HG03565 (cell line): Measurements from ENCODE around the gene DPP6.

Experiments
- ATAC-seq: cut with Tn5 transposase; IDR thresholded peaks from one replicate; pipeline ENCODE4 v1.9.1; 2021; ENCODE audit warnings: mild to moderate bottlenecking, moderate library complexity; ENCODE audit not compliant: unreplicated experiment

Gene DPP6

GRCh38 chr7:154746571-154747360 lies 694.6 kb downstream of the DPP6 start:
- no peak for ATAC-seq

- no peak for ATAC-seq
These were observed 696.0 kb downstream of the DPP6 start for GRCh38 chr7:154748089-154748786.

GRCh38 chr7:154750353-154750801 lies 698.2 kb downstream of the DPP6 start:
- ATAC-seq: no peak

- no peak for ATAC-seq
These were observed 701.0 kb downstream of the DPP6 start for GRCh38 chr7:154753226-154753625.

GRCh38 chr7:154757756-154758155 lies 705.6 kb downstream of the DPP6 start:
- ATAC-seq: no peak

GRCh38 chr7:154759989-154760388 lies 707.8 kb downstream of the DPP6 start:
- no peak for ATAC-seq

- ATAC-seq: no peak
These were observed 712.9 kb downstream of the DPP6 start for GRCh38 chr7:154765118-154765517.

- no peak for ATAC-seq
These were observed 714.9 kb downstream of the DPP6 start for GRCh38 chr7:154767142-154767541.

GRCh38 chr7:154767821-154768415 lies 715.7 kb downstream of the DPP6 start:
- ATAC-seq: no peak

GRCh38 chr7:154769001-154769400 lies 716.8 kb downstream of the DPP6 start:
- no peak for ATAC-seq

- ATAC-seq: no peak
These were observed 717.3 kb downstream of the DPP6 start for GRCh38 chr7:154769527-154769926.

GRCh38 chr7:154770361-154770760 lies 718.2 kb downstream of the DPP6 start:
- ATAC-seq: no peak

- no peak for ATAC-seq
These were observed 718.8 kb downstream of the DPP6 start for GRCh38 chr7:154770962-154771361.

- no peak for ATAC-seq
These were observed 722.2 kb downstream of the DPP6 start for GRCh38 chr7:154774303-154774969.

- no peak for ATAC-seq
These were observed 723.5 kb downstream of the DPP6 start for GRCh38 chr7:154775681-154776080.

- no peak for ATAC-seq
These were observed 724.2 kb downstream of the DPP6 start for GRCh38 chr7:154776350-154776749.

- no peak for ATAC-seq
These were observed 724.8 kb downstream of the DPP6 start for GRCh38 chr7:154777023-154777422.

- ATAC-seq: no peak
These were observed 725.3 kb downstream of the DPP6 start for GRCh38 chr7:154777489-154777888.

- ATAC-seq: no peak
These were observed 725.7 kb downstream of the DPP6 start for GRCh38 chr7:154777908-154778307.

GRCh38 chr7:154781369-154782303 lies 729.4 kb downstream of the DPP6 start:
- ATAC-seq: no peak
